Muscle layer of colon (tissue), 2 donors: Measurements from ENCODE around the gene EGFR.

Source experiments
- H3K27ac ChIP-seq: one replicate; pipeline ENCODE4 v1.7.0; 2013; ENCODE audit warnings: low read depth, mild to moderate bottlenecking, low read length, moderate library complexity
- H3K27me3 ChIP-seq, 2 donors: one replicate each; pipeline ENCODE4 v1.7.0; 2013; ENCODE audit warnings: low read length in 2 of 2, mild to moderate bottlenecking in 2 of 2; ENCODE audit not compliant: insufficient read depth in 2 of 2, control insufficient read depth in 1 of 2
- H3K36me3 ChIP-seq: one replicate; pipeline ENCODE4 v1.7.0; 2013; ENCODE audit warnings: mild to moderate bottlenecking, low read length; ENCODE audit not compliant: insufficient read depth
- H3K4me1 ChIP-seq: one replicate; pipeline ENCODE4 v1.7.0; 2013; ENCODE audit warnings: mild to moderate bottlenecking, low read length; ENCODE audit not compliant: insufficient read depth
- H3K4me3 ChIP-seq, 2 donors: one replicate each; pipeline ENCODE4 v1.7.0; 2013; ENCODE audit warnings: low read length in 2 of 2, low read depth in 1 of 2, mild to moderate bottlenecking in 1 of 2, moderate library complexity in 1 of 2
- H3K9ac ChIP-seq: one replicate; pipeline ENCODE4 v1.7.0; 2013; ENCODE audit warnings: low read length
- H3K9me3 ChIP-seq: one replicate; pipeline ENCODE4 v1.7.0; 2013; ENCODE audit warnings: mild to moderate bottlenecking, low read length
- donor health status: abdominal sarcoma.
- donor health status: Adenocarcinoma of cecum.

Gene EGFR

GRCh38 chr7:55150166-55150565 lies 131.3 kb downstream of the EGFR start:
- Histone ChIP-seq H3K27ac (no peak overlapping the region), H3K27me3 (no peaks in the 10 kb centered on the region), H3K4me1 (no peaks in the 10 kb centered on the region), H3K9ac (no peak overlapping the region), H3K9me3 (no peaks in the 10 kb centered on the region), H3K4me3 (no peak overlapping the region), H3K36me3 (peaks cover 56% of the 10 kb centered on the region)

DNA sequence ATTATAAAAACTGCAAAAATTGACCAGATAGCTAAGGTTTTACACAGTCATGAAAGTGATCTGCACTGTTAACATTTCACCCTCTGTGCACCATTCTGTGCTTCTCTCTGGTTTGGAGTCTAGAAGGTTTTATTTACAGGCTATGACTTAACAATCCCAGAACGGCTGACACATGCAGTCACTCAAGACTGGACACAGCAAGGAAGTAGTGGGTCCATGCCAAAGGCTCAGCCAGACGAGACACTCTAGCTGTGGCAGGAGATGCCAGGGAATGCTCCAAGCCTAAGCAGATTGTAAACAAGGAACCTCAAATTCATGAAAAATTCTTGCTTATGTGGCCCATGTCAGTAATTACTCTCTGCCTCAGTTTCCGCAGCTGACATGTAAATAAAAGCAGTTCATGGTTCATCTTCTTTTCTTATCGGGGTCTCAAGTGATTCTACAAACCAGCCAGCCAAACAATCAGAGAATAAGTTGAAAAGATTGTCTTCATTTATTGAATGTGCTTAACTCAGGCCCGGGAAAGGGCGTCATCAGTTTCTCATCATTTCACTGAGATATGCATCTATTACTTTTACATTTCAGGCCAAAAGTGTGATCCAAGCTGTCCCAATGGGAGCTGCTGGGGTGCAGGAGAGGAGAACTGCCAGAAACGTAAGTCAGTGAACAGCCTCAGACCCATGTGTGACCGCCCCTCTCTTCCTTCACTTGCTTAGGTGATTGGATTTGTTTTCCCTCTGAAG lies 132.1 kb downstream of the EGFR start:
- no peaks in the 10 kb centered on the region for H3K27me3 ChIP-seq
- peaks cover 54% of the 10 kb centered on the region for H3K36me3 ChIP-seq
- no peaks in the 10 kb centered on the region for H3K9me3 ChIP-seq
- H3K4me1 ChIP-seq: no peaks in the 10 kb centered on the region
- no peak overlapping the region for H3K4me3 ChIP-seq
- no peak overlapping the region for H3K27ac ChIP-seq
- H3K9ac ChIP-seq: no peak overlapping the region

- Histone ChIP-seq H3K4me3 (no peak overlapping the region), H3K4me1 (no peaks in the 10 kb centered on the region), H3K36me3 (peaks cover 52% of the 10 kb centered on the region), H3K27ac (no peak overlapping the region), H3K9me3 (no peaks in the 10 kb centered on the region), H3K27me3 (no peaks in the 10 kb centered on the region), H3K9ac (no peak overlapping the region)
Observed at GRCh38 chr7:55152516-55152915, 133.7 kb downstream of the EGFR start.

DNA sequence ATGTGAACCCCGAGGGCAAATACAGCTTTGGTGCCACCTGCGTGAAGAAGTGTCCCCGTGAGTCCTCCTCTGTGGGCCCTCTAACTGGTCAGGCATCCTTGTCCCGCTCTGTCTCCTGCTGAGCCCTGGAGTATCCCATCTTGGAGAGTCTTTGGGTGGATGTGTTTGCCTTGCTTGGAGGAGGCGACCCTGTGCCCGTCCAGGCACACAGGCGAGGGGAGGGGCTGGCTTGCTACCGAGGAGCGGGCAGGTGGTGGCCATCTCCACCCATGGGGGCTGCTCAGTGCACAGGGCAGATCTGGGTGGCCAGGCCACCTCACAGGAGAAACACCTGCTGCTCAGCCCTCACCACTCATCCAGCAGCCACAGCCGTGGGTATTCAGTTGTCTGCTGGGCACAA lies 135.3 kb downstream of the EGFR start:
- H3K9me3 ChIP-seq: no peaks in the 10 kb centered on the region
- peaks cover 60% of the 10 kb centered on the region for H3K36me3 ChIP-seq
- H3K27ac ChIP-seq: no peak overlapping the region
- H3K27me3 ChIP-seq: no peaks in the 10 kb centered on the region
- H3K4me3 ChIP-seq: no peak overlapping the region
- no peaks in the 10 kb centered on the region for H3K4me1 ChIP-seq
- H3K9ac ChIP-seq: no peak overlapping the region

- Histone ChIP-seq H3K4me1 (no peaks in the 10 kb centered on the region), H3K36me3 (peaks cover 71% of the 10 kb centered on the region), H3K9ac (no peak overlapping the region), H3K27me3 (no peaks in the 10 kb centered on the region), H3K4me3 (no peak overlapping the region), H3K9me3 (no peaks in the 10 kb centered on the region), H3K27ac (no peak overlapping the region)
Observed at GRCh38 chr7:55155351-55156117, 136.7 kb downstream of the EGFR start.

DNA sequence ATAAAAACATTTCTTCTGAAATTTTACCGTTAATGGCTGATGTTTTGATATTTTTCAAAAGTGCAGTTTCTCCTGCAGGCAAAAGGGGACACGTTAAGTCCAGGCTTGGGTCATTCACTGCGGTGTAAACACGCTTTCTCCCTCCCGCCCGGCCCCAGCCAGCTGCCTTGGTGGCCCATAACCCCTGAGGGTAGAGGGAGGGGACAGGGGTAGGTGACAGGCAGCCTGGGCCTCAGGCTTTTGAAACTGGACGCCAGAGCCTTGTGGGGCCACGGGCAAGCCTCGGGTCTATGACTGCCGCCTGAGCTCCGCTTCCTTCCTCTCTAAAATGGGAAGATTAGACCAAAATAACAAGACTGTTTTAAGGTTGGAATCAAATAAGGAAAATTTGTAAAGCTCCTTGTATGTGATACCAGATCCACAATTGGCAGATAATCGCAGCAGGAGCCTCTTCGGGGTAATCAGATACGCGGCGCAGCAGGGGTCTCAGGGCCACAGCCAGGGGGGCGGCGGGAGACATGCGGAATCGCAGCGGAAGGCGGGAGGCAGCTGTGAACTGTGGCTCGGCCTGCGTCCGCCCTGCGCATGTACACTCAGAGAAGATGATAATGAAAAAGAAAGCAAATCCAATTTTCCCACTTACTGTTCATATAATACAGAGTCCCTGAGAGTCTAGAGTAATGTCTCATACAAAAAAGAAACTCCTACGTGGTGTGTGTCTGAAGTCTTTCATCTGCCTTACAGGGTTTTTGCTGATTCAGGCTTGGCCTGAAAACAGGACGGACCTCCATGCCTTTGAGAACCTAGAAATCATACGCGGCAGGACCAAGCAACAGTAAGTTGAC lies 138.3 kb downstream of the EGFR start:
- Histone ChIP-seq H3K4me3 (no peak overlapping the region), H3K9ac (no peak overlapping the region), H3K9me3 (no peaks in the 10 kb centered on the region), H3K4me1 (no peaks in the 10 kb centered on the region), H3K27me3 (no peaks in the 10 kb centered on the region), H3K36me3 (peaks cover 65% of the 10 kb centered on the region), H3K27ac (no peak overlapping the region)

DNA sequence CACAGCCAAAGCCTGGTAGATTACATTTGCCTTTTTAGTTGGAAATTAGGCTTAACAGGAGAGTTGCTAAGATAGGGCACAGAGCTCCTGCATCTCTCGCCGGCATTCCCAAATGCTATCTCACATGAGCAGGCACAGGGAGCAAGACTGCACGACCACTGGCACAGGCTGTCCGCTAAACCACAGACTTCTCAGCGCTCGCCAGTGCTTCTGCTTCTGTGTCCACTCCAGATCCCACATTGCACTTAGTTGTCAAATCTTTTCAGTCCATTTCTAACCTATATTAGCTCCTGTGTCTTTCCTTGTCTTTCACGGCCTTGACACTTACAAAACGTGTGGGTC lies 138.9 kb downstream of the EGFR start:
- no peak overlapping the region for H3K27ac ChIP-seq
- H3K36me3 ChIP-seq: peaks cover 60% of the 10 kb centered on the region
- no peak overlapping the region for H3K9ac ChIP-seq
- no peaks in the 10 kb centered on the region for H3K9me3 ChIP-seq
- no peak overlapping the region for H3K4me3 ChIP-seq
- no peaks in the 10 kb centered on the region for H3K27me3 ChIP-seq
- H3K4me1 ChIP-seq: no peaks in the 10 kb centered on the region

DNA sequence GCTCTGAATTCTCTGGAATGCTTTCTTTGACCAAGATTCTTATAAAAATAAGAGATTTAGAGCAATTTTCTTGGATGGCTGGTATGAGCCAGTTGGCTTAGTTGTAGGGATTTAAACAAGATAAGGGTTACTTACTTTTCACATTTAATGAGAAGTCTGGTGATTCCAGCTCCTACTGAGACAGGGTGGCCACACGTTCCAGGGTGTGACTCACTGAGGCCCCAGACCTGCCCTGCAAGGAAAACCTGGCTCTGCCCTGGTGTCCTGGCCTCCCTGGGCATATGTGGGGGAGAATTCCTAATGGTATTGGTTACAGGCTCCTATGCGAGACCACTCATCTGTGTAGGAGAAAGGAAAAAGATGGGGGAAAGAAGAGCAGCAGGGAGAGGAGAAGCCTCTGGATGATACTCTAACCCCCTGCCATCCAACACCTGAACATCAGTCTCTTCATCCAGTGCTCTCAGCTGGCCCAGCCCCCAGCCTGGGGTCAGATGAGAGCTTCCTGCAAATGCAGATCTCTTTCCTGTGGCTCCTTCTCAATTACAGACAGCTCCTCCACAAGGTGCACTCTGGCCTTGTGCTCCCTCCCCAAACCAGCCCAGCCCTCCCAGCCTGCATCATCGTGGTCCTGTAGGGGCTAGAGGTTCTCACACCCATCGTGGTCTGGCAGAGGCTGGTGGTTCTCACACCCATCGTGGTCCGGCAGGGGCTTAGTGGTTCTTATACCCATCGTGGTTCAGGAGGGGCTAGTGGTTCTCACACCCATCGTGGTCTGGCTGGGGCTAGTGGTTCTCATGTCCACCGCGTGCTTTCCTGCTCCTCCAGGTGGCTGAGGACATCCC lies 139.9 kb downstream of the EGFR start:
- no peak overlapping the region for H3K27ac ChIP-seq
- peaks cover 57% of the 10 kb centered on the region for H3K36me3 ChIP-seq

GRCh38 chr7:55160539-55160938 lies 141.7 kb downstream of the EGFR start:
- Histone ChIP-seq H3K9me3 (no peaks in the 10 kb centered on the region), H3K27me3 (no peaks in the 10 kb centered on the region), H3K27ac (no peak overlapping the region), H3K9ac (no peak overlapping the region), H3K4me1 (no peaks in the 10 kb centered on the region), H3K4me3 (no peak overlapping the region), H3K36me3 (peaks cover 65% of the 10 kb centered on the region)

More for the DNA sequence above, 139.9 kb downstream of the EGFR start:
- H3K4me3 ChIP-seq: no peak overlapping the region
- H3K27me3 ChIP-seq: no peaks in the 10 kb centered on the region
- no peaks in the 10 kb centered on the region for H3K4me1 ChIP-seq
- H3K9me3 ChIP-seq: no peaks in the 10 kb centered on the region
- H3K9ac ChIP-seq: no peak overlapping the region

- Histone ChIP-seq H3K9ac (no peak overlapping the region), H3K4me1 (no peaks in the 10 kb centered on the region), H3K4me3 (no peak overlapping the region), H3K27me3 (no peaks in the 10 kb centered on the region), H3K9me3 (no peaks in the 10 kb centered on the region), H3K36me3 (peaks cover 64% of the 10 kb centered on the region), H3K27ac (no peak overlapping the region)
Observed at GRCh38 chr7:55161154-55161687, 142.4 kb downstream of the EGFR start.
